Subcutaneous abdominal adipose tissue (tissue), 5 donors: ENCODE measurements around the gene FAM193A.
"Not testable (repeated sequence)": the region's sequence is repeated elsewhere in the genome, so short reads cannot be mapped to it uniquely, and the experiment has no call there.

ENCODE experiments used
- H3K27ac ChIP-seq: one replicate; pipeline ENCODE4 v1.7.0; 2013; ENCODE audit warnings: low read depth, mild to moderate bottlenecking, inconsistent platforms, low read length, moderate library complexity
- H3K27me3 ChIP-seq, 5 donors: one replicate each; pipeline ENCODE4 v1.7.0; 2013; ENCODE audit warnings: low read length in 5 of 5, inconsistent platforms in 1 of 5; ENCODE audit not compliant: control insufficient read depth in 5 of 5, insufficient read depth in 4 of 5
- H3K36me3 ChIP-seq, 5 donors: one replicate each; pipeline ENCODE4 v1.7.0; 2013; ENCODE audit warnings: low read length in 5 of 5; ENCODE audit not compliant: control insufficient read depth in 5 of 5, insufficient read depth in 5 of 5
- H3K4me1 ChIP-seq, 5 donors: one replicate each; pipeline ENCODE4 v1.7.0; 2013; ENCODE audit warnings: low read length in 5 of 5, mild to moderate bottlenecking in 3 of 5, moderate library complexity in 1 of 5; ENCODE audit not compliant: control insufficient read depth in 5 of 5, insufficient read depth in 5 of 5
- H3K4me3 ChIP-seq, 5 donors: one replicate each; pipeline ENCODE4 v1.7.0; 2013; ENCODE audit warnings: low read length in 5 of 5, low read depth in 1 of 5
- H3K9ac ChIP-seq, 5 donors: one replicate each; pipeline ENCODE4 v1.7.0; 2013; ENCODE audit warnings: low read length in 5 of 5, mild to moderate bottlenecking in 4 of 5, moderate library complexity in 3 of 5
- H3K9me3 ChIP-seq, 5 donors: one replicate each; pipeline ENCODE4 v1.7.0; 2013; ENCODE audit warnings: low read length in 5 of 5; ENCODE audit not compliant: control insufficient read depth in 5 of 5
- donor health status: healthy.
- donor health status: healthy.
- donor health status: healthy.
- donor health status: healthy.
- donor health status: healthy.

The FAM193A gene

GRCh38 chr4:2588259-2588658, 51.8 kb downstream of the FAM193A start:
- Histone ChIP-seq H3K4me1 (peaks cover 7 to 51% (median 44%) of the 10 kb centered on the region in 5 donors), H3K27ac (no peak overlapping the region), H3K4me3 (no peak overlapping the region), H3K9ac (no peak overlapping the region), H3K27me3 (no peaks in the 10 kb centered on the region), H3K9me3 (no peaks in the 10 kb centered on the region), H3K36me3 (no peaks in the 10 kb centered on the region)

GRCh38 chr4:2591189-2591588, 54.7 kb downstream of the FAM193A start:
- peaks cover 0 to 2% (median 2%) of the 10 kb centered on the region in 5 donors for H3K36me3 ChIP-seq
- H3K4me3 ChIP-seq, result no peak overlapping the region
- H3K4me1 ChIP-seq, result peaks cover 7 to 45% (median 36%) of the 10 kb centered on the region in 5 donors
- peak overlapping the region in 2 of 5 donors; percentile 38 to 52 for H3K9ac ChIP-seq
- H3K27ac ChIP-seq, result no peak overlapping the region
- no peaks in the 10 kb centered on the region for H3K9me3 ChIP-seq
- H3K27me3 ChIP-seq, result no peaks in the 10 kb centered on the region

- Histone ChIP-seq H3K36me3 (peaks cover 0 to 10% (median 9%) of the 10 kb centered on the region in 5 donors), H3K4me1 (peaks cover 6 to 42% (median 35%) of the 10 kb centered on the region in 5 donors)
- H3K27me3 ChIP-seq, H3K9me3 ChIP-seq, H3K4me3 ChIP-seq, H3K9ac ChIP-seq, H3K27ac ChIP-seq: not testable (repeated sequence)
These were observed 55.6 kb downstream of the FAM193A start for GRCh38 chr4:2592014-2592413.

GRCh38 chr4:2592572-2592971, 56.1 kb downstream of the FAM193A start:
- Histone ChIP-seq H3K9me3 (no peaks in the 10 kb centered on the region), H3K27ac (no peak overlapping the region), H3K36me3 (peaks cover 0 to 14% (median 9%) of the 10 kb centered on the region in 5 donors), H3K27me3 (no peaks in the 10 kb centered on the region), H3K4me3 (no peak overlapping the region), H3K9ac (no peak overlapping the region), H3K4me1 (peaks cover 4 to 41% (median 33%) of the 10 kb centered on the region in 5 donors)

GRCh38 chr4:2593003-2593402, 56.6 kb downstream of the FAM193A start:
- H3K27ac ChIP-seq, result no peak overlapping the region
- no peaks in the 10 kb centered on the region for H3K27me3 ChIP-seq
- peaks cover 4 to 38% (median 28%) of the 10 kb centered on the region in 5 donors for H3K4me1 ChIP-seq
- H3K9me3 ChIP-seq, result no peaks in the 10 kb centered on the region
- no peak overlapping the region for H3K4me3 ChIP-seq
- no peak overlapping the region for H3K9ac ChIP-seq
- peaks cover 0 to 14% (median 9%) of the 10 kb centered on the region in 5 donors for H3K36me3 ChIP-seq

- H3K36me3 ChIP-seq, result peaks cover 0 to 18% (median 13%) of the 10 kb centered on the region in 5 donors
- H3K4me3 ChIP-seq, result no peak overlapping the region
- no peaks in the 10 kb centered on the region for H3K9me3 ChIP-seq
- H3K27me3 ChIP-seq, result no peaks in the 10 kb centered on the region
- no peak overlapping the region for H3K9ac ChIP-seq
- H3K4me1 ChIP-seq, result peaks cover 4 to 47% (median 29%) of the 10 kb centered on the region in 5 donors
- no peak overlapping the region for H3K27ac ChIP-seq
These were observed 59.0 kb downstream of the FAM193A start for GRCh38 chr4:2595436-2595835.

- Histone ChIP-seq H3K9me3 (no peaks in the 10 kb centered on the region), H3K27me3 (no peaks in the 10 kb centered on the region), H3K4me1 (peaks cover 4 to 45% (median 28%) of the 10 kb centered on the region in 5 donors), H3K27ac (no peak overlapping the region), H3K36me3 (peaks cover 0 to 20% (median 15%) of the 10 kb centered on the region in 5 donors), H3K9ac (no peak overlapping the region), H3K4me3 (no peak overlapping the region)
These were observed 59.6 kb downstream of the FAM193A start for GRCh38 chr4:2595952-2596552.

GRCh38 chr4:2596611-2597010, 60.2 kb downstream of the FAM193A start:
- Histone ChIP-seq H3K9ac (no peak overlapping the region), H3K9me3 (no peaks in the 10 kb centered on the region), H3K27ac (no peak overlapping the region), H3K27me3 (no peaks in the 10 kb centered on the region), H3K4me3 (no peak overlapping the region), H3K4me1 (peaks cover 0 to 40% (median 23%) of the 10 kb centered on the region in 5 donors), H3K36me3 (peaks cover 0 to 20% (median 15%) of the 10 kb centered on the region in 5 donors)

- H3K9ac ChIP-seq, result peak overlapping the region in 2 of 5 donors; percentile 2 to 14
- H3K9me3 ChIP-seq, result no peaks in the 10 kb centered on the region
- peaks cover 0 to 29% (median 16%) of the 10 kb centered on the region in 5 donors for H3K4me1 ChIP-seq
- peak overlapping the region in 1 of 5 donors; percentile 6 for H3K4me3 ChIP-seq
- no peak overlapping the region for H3K27ac ChIP-seq
- peaks cover 0 to 20% (median 15%) of the 10 kb centered on the region in 5 donors for H3K36me3 ChIP-seq
- H3K27me3 ChIP-seq, result no peaks in the 10 kb centered on the region
These were observed 62.3 kb downstream of the FAM193A start for GRCh38 chr4:2598511-2599303.

GRCh38 chr4:2599304-2599654, 62.8 kb downstream of the FAM193A start:
- no peak overlapping the region for H3K9ac ChIP-seq
- H3K4me3 ChIP-seq, result no peak overlapping the region
- H3K9me3 ChIP-seq, result no peaks in the 10 kb centered on the region
- H3K4me1 ChIP-seq, result peaks cover 0 to 27% (median 16%) of the 10 kb centered on the region in 5 donors
- H3K36me3 ChIP-seq, result peaks cover 0 to 20% (median 15%) of the 10 kb centered on the region in 5 donors
- no peak overlapping the region for H3K27ac ChIP-seq
- no peaks in the 10 kb centered on the region for H3K27me3 ChIP-seq
